GM18526 (cell line): ENCODE results near the gene TRPM8.

Experiments
- POLR2A ChIP-seq: IDR thresholded peaks from 3 replicates; pipeline ENCODE4 v1.6.1; 2011; ENCODE audit not compliant: insufficient read length; ENCODE audit errors: extremely low read depth

TRPM8 gene

GRCh38 chr2:234003972-234004617 lies 86.9 kb downstream of the TRPM8 start:
- TF ChIP-seq POLR2A = no peak

GRCh38 chr2:234005126-234005525 lies 88.0 kb downstream of the TRPM8 start:
- TF ChIP-seq POLR2A = no peak

GRCh38 chr2:234006501-234006900 lies 89.3 kb downstream of the TRPM8 start:
- no peak for TF ChIP-seq POLR2A

- TF ChIP-seq POLR2A = no peak
These were observed 97.3 kb downstream of the TRPM8 start for GRCh38 chr2:234014427-234014826.

- TF ChIP-seq POLR2A = no peak
These were observed 98.7 kb downstream of the TRPM8 start for GRCh38 chr2:234015861-234016260.

- TF ChIP-seq POLR2A = no peak
These were observed 102.7 kb downstream of the TRPM8 start for GRCh38 chr2:234019896-234020295.

GRCh38 chr2:234020332-234020731 lies 103.2 kb downstream of the TRPM8 start:
- TF ChIP-seq POLR2A = no peak

GRCh38 chr2:234022424-234022823 lies 105.3 kb downstream of the TRPM8 start:
- TF ChIP-seq POLR2A = no peak

- TF ChIP-seq POLR2A = no peak
These were observed 107.1 kb downstream of the TRPM8 start for GRCh38 chr2:234024304-234024703.

- TF ChIP-seq POLR2A = no peak
These were observed 108.3 kb downstream of the TRPM8 start for GRCh38 chr2:234025466-234025865.

- TF ChIP-seq POLR2A = no peak
These were observed 108.8 kb downstream of the TRPM8 start for GRCh38 chr2:234025891-234026401.

- no peak for TF ChIP-seq POLR2A
These were observed 109.6 kb downstream of the TRPM8 start for GRCh38 chr2:234026693-234027254.

GRCh38 chr2:234027641-234028040 lies 110.5 kb downstream of the TRPM8 start:
- TF ChIP-seq POLR2A = no peak

GRCh38 chr2:234029150-234029733 lies 112.1 kb downstream of the TRPM8 start:
- TF ChIP-seq POLR2A = no peak

GRCh38 chr2:234031207-234031606 lies 114.0 kb downstream of the TRPM8 start:
- no peak for TF ChIP-seq POLR2A

- no peak for TF ChIP-seq POLR2A
These were observed 115.2 kb downstream of the TRPM8 start for GRCh38 chr2:234032279-234032856.

GRCh38 chr2:234033174-234033573 lies 116.0 kb downstream of the TRPM8 start:
- no peak for TF ChIP-seq POLR2A

- no peak for TF ChIP-seq POLR2A
These were observed 116.7 kb downstream of the TRPM8 start for GRCh38 chr2:234033885-234034284.
